ENCODE measurements around the gene ZNF683.
"Not testable (repeated sequence)": the region's sequence is repeated elsewhere in the genome, so short reads cannot be mapped to it uniquely, and the experiment has no call there.

ZNF683 gene

DNA sequence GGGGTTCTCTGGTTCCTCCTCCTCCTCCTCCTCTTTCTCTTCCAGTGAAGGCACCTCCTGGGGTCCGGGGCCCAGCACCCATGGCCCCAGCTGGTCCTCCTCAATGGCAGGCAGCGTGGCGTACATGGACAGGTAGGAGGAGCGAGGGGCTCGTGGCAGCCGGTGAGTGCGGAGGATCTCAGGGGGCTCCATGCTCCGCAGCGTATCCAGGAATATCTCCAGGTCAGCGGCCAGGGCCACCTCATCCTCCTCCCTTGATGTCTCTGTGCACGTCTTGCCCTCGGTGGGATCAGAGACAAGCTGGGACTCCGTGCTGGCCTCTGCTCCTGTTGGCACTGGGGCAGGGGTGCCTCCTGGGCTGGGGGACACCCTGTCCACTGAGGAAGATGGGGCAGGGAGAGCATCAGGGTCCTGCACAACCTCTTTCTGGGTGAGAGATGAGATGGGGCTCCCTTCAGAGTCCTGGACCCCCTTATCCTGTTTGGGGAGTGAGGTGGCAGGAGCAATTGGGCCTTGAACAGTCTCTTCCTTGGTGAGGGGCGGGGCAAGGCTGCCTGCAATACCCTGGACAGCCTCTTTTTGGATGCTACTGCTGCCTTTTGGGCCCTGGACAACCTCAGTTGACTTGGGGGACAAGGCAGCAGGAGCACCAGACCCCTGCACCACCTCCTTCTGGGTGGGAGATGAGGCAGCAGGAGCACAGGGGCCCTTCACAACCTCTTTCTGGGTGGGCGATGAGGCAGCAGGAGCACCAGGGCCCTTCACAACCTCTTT, 28.2 kb downstream of the ZNF683 start:
- Histone ChIP-seq H3K9me3 (replicated peaks; ENCODE audit: low read length) (no peaks in the 10 kb centered on the region), H3K4me3 (ENCODE audit: low read length) (no peak overlapping the region), H3K9ac (ENCODE audit: low read depth, low read length) (no peak overlapping the region)

DNA sequence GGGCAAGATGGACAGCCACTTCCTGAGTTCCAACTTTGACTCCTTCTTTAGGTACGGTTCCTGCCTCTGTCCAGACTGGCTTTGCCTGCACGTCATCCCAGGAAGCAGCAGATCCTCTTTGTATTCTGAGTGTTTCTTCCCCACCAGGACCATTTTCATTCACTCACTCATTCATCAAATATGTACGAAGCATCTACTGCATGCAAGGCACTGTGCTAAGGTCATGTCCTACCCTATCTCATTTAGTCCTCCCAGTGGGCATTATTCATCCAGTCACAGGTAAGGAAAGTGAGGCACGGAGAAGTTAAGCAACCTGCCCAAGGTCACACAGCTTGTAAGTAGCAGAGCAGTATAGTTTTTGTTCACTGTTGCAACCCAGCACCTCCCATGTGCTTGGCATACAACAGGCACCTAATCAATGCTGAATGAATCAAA, 32.5 kb downstream of the ZNF683 start:
- Histone ChIP-seq H3K36me3 (ENCODE audit: insufficient read depth, low read length) (no peaks in the 10 kb centered on the region), H3K9me3 (replicated peaks; ENCODE audit: low read length) (no peaks in the 10 kb centered on the region), H3K9ac (ENCODE audit: low read depth, low read length) (no peak overlapping the region), H3K4me1 (ENCODE audit: control insufficient read depth, insufficient read depth, low read length) (peaks cover 8% of the 10 kb centered on the region), H3K4me2 (ENCODE audit: low read length) (no peak overlapping the region), H3K4me3 (ENCODE audit: low read length) (no peak overlapping the region), H3K27me3 (ENCODE audit: control insufficient read depth, insufficient read depth, low read length) (peaks cover 80% of the 10 kb centered on the region)

More for the DNA sequence above, 28.2 kb downstream of the ZNF683 start:
- Histone ChIP-seq H3K4me1 (ENCODE audit: control insufficient read depth, insufficient read depth, low read length) (peaks cover 3% of the 10 kb centered on the region), H3K27me3 (ENCODE audit: control insufficient read depth, insufficient read depth, low read length) (peaks cover 46% of the 10 kb centered on the region), H3K4me2 (ENCODE audit: low read length) (no peak overlapping the region), H3K36me3 (ENCODE audit: insufficient read depth, low read length) (no peaks in the 10 kb centered on the region)

DNA sequence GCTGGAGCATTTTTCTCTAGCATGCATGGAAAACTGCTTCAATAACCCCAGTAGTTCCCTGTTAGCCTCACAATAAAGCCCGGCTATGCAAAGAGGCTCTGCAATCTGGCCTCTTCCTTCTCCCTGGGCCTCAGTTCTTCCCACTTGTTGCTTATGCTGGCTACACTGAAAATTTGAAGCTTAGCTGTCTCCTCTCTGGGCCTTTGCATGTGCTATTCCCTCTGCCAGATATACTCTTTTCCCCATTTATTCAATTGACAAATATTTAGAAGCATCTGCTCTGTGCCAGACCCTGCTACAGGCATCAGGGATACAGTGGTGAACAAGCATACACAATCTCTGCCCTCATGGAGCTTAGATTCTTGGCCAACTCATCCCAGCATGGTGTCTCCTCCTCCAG, 33.9 kb downstream of the ZNF683 start:
- no peak overlapping the region for H3K4me2 ChIP-seq (ENCODE audit: low read length)
- no peak overlapping the region for H3K4me3 ChIP-seq (ENCODE audit: low read length)
- no peaks in the 10 kb centered on the region for H3K36me3 ChIP-seq (ENCODE audit: insufficient read depth, low read length)
- H3K9ac ChIP-seq (ENCODE audit: low read depth, low read length) = no peak overlapping the region
- no peaks in the 10 kb centered on the region for H3K9me3 ChIP-seq (replicated peaks; ENCODE audit: low read length)
- H3K4me1 ChIP-seq (ENCODE audit: control insufficient read depth, insufficient read depth, low read length) = peaks cover 8% of the 10 kb centered on the region
- peaks cover 66% of the 10 kb centered on the region for H3K27me3 ChIP-seq (ENCODE audit: control insufficient read depth, insufficient read depth, low read length)

DNA sequence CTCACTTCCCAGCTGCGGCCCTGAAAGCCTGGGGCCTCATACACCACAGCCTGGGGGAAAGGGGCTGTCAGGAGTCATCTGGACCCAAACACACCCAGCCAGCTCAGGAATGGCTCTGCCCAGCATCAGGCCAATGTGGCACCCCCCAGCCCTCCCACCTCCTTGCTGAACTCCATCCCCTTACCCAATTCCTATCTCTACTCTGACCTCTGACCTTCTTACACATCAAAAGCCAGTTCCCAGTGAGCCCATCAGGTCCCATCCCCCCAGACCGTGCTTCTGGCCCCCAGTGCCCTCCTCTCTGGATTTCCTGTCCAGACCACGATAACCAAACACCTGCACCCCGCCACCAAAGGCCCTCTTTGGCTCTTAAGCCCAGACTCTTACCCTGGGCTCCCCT, 34.9 kb downstream of the ZNF683 start:
- no peak overlapping the region for H3K4me3 ChIP-seq (ENCODE audit: low read length)
- H3K9ac ChIP-seq (ENCODE audit: low read depth, low read length) = no peak overlapping the region
- H3K4me2 ChIP-seq (ENCODE audit: low read length) = no peak overlapping the region
- peaks cover 8% of the 10 kb centered on the region for H3K4me1 ChIP-seq (ENCODE audit: control insufficient read depth, insufficient read depth, low read length)
- peaks cover 57% of the 10 kb centered on the region for H3K27me3 ChIP-seq (ENCODE audit: control insufficient read depth, insufficient read depth, low read length)
- no peaks in the 10 kb centered on the region for H3K36me3 ChIP-seq (ENCODE audit: insufficient read depth, low read length)
- H3K9me3 ChIP-seq (replicated peaks; ENCODE audit: low read length) = no peaks in the 10 kb centered on the region

DNA sequence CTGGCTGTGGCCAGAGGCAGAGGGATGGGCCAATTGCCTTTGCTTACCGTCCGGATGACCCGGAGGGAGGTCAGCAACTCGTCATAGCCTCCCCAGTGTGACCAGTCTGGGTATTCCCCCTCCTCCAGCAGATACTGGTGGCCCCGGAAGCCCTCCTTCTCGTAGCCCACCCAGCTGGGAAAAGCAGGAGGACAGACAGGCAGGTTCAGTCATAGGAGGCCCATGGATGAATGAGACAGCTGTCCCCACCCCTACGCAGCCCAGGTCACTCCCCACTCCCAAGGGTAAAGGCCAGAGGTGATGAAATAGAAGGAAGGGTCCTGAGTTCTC, 35.4 kb downstream of the ZNF683 start:
- Histone ChIP-seq H3K4me3 (ENCODE audit: low read length) (no peak overlapping the region), H3K36me3 (ENCODE audit: insufficient read depth, low read length) (no peaks in the 10 kb centered on the region)

DNA sequence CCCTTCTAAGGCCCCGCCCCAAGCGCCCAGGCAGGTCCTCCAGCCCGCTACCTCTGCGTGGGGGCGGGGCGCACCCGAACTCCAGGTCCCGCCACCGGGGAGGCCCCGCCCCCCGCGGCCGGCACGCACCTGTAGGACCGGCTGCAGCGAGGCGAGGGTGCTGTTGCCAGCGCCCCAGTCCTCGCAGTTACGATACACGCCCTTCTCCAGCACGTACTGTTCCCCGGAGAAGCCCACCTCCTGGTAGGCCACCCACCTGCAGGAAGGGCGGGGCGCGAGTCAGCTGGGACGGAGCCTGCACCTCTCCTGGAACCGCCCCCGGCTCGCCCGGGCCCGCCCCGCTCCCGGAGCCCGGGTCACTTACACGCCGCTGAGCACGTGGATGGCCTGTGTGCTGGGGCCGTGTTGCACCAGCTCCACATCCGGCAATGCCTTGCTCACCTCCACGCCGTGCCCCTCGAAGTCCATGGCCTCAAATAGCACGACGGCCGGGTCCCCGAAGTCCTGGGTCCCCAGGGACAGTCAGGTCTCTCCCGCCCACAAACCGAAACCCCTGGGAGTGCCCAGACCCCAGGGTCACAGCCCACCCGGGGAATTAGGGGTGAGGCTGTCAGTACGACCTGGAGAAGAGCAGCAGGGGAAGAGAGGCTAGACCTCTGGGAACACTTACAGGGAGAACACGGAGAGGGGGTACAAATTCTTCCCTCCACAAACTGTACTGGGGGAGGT, 35.9 kb downstream of the ZNF683 start:
- H3K4me1 ChIP-seq (ENCODE audit: control insufficient read depth, insufficient read depth, low read length) = peaks cover 8% of the 10 kb centered on the region
- H3K9ac ChIP-seq (ENCODE audit: low read depth, low read length) = no peak overlapping the region
- peaks cover 48% of the 10 kb centered on the region for H3K27me3 ChIP-seq (ENCODE audit: control insufficient read depth, insufficient read depth, low read length)
- H3K9me3 ChIP-seq (replicated peaks; ENCODE audit: low read length) = no peaks in the 10 kb centered on the region
- peak overlapping the region; percentile 95 for H3K4me2 ChIP-seq (ENCODE audit: low read length)
- no peaks in the 10 kb centered on the region for H3K36me3 ChIP-seq (ENCODE audit: insufficient read depth, low read length)
- H3K4me3 ChIP-seq (ENCODE audit: low read length) = peak overlapping the region; percentile 68

More for the DNA sequence above, 35.4 kb downstream of the ZNF683 start:
- no peak overlapping the region for H3K4me2 ChIP-seq (ENCODE audit: low read length)
- H3K4me1 ChIP-seq (ENCODE audit: control insufficient read depth, insufficient read depth, low read length) = peaks cover 8% of the 10 kb centered on the region
- H3K9me3 ChIP-seq (replicated peaks; ENCODE audit: low read length) = no peaks in the 10 kb centered on the region
- H3K9ac ChIP-seq (ENCODE audit: low read depth, low read length) = no peak overlapping the region
- H3K27me3 ChIP-seq (ENCODE audit: control insufficient read depth, insufficient read depth, low read length) = peaks cover 54% of the 10 kb centered on the region

DNA sequence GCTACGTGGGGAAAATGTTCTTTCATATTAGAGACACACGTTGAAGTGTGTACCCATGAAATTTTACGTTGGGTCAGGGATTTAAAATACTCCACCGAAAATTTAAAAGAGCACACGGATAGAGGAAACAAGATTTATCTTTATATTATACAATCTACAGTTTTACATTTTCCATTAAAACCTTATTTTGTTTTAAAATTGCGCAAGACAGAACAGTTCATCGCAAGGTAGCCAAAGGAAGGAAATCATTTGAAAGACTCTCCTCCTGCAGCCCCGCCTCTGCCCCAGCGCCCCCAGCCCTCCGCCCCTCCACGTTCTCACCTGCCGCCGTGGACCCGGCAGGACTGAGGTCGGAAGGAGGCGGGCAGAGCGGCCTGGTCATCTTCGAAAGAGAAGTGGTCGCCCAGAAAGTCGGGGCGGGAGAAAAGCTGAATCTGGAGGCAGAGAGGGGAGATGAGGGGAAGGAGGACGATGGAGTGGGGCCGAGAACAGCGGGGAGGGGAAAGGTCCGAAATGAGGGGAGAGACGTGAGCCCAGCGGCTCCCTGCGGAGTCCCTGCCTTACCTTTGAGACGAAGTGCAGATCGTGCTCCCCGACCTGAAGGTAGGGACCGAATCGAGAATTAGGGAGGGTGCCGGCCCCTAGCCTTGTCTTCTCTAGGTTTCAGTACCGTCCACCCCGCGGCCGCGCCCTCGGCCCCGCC, 36.6 kb downstream of the ZNF683 start:
- Histone ChIP-seq H3K9me3 (replicated peaks; ENCODE audit: low read length) (no peaks in the 10 kb centered on the region), H3K36me3 (ENCODE audit: insufficient read depth, low read length) (no peaks in the 10 kb centered on the region), H3K4me3 (ENCODE audit: low read length) (peak overlapping the region; percentile 68), H3K4me2 (ENCODE audit: low read length) (peak overlapping the region; percentile 95), H3K4me1 (ENCODE audit: control insufficient read depth, insufficient read depth, low read length) (peaks cover 8% of the 10 kb centered on the region), H3K9ac (ENCODE audit: low read depth, low read length) (no peak overlapping the region), H3K27me3 (ENCODE audit: control insufficient read depth, insufficient read depth, low read length) (peaks cover 50% of the 10 kb centered on the region)

DNA sequence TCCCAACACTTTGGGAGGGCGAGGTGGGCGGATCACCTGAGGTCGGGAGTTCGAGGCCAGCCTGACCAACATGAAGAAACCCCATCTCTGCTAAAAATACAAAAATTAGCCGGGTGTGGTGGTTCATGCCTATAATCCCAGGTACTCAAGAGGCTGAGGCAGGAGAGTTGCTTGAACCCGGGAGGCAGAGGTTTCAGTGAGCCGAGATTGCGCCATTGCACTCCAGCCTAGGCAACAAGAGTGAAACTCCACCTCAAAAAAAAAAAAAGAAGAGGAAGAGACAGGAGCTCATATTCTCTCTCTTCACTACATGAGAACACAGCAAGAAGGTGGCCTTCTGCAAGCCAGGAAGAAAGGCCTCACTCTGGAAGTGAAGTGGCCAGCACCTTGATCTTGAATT, 39.2 kb downstream of the ZNF683 start:
- not testable (repeated sequence) for H3K36me3 ChIP-seq (ENCODE audit: insufficient read depth, low read length); H3K4me3 ChIP-seq (ENCODE audit: low read length); H3K9me3 ChIP-seq (replicated peaks; ENCODE audit: low read length); H3K4me1 ChIP-seq (ENCODE audit: control insufficient read depth, insufficient read depth, low read length); H3K9ac ChIP-seq (ENCODE audit: low read depth, low read length); H3K4me2 ChIP-seq (ENCODE audit: low read length)
- H3K27me3 ChIP-seq (ENCODE audit: control insufficient read depth, insufficient read depth, low read length) = peaks cover 45% of the 10 kb centered on the region

DNA sequence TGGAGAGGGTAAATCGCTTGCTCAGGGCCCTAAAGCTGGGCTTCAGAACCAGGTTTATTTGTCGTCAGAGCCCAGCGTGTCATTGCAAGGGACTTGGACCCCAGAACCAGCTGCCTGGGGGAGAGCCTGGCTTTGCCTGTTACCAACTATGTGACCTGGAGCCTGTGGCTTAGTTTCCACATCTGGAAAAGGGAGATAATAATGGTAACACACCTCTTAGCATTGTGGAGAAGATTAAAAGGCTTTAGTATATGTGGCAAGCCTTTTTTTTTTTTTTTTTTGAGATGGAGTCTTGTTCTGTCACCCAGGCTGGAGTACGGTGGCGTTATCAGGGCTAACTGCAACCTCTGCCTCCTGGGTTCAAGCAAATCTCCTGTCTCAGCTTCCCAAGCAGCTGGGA, 42.3 kb downstream of the ZNF683 start:
- Histone ChIP-seq H3K4me1 (ENCODE audit: control insufficient read depth, insufficient read depth, low read length) (no peaks in the 10 kb centered on the region), H3K9ac (ENCODE audit: low read depth, low read length) (no peak overlapping the region), H3K9me3 (replicated peaks; ENCODE audit: low read length) (no peaks in the 10 kb centered on the region), H3K4me2 (ENCODE audit: low read length) (no peak overlapping the region), H3K4me3 (ENCODE audit: low read length) (no peak overlapping the region), H3K27me3 (ENCODE audit: control insufficient read depth, insufficient read depth, low read length) (peaks cover 30% of the 10 kb centered on the region), H3K36me3 (ENCODE audit: insufficient read depth, low read length) (no peaks in the 10 kb centered on the region)

DNA sequence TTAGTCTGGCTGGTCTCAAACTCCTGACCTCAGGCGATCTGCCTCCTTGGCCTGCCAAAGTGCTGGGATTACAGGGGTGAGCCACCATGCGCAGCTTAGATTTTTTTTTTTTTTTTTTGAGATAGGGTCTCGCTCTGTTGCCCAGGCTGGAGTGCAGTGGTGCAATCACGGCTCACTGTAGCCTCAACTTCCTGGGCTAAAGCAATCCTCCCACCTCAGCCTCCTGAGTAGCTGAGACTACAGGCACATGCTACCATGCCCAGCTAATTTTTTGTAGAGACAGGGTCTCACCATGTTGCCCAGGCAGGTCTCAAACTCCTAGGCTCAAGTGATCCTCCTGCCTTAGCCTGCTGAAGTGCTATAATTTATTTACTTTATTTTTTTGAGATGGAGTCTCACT, 43.2 kb downstream of the ZNF683 start:
- not testable (repeated sequence) for H3K9ac ChIP-seq (ENCODE audit: low read depth, low read length); H3K4me3 ChIP-seq (ENCODE audit: low read length); H3K4me2 ChIP-seq (ENCODE audit: low read length); H3K36me3 ChIP-seq (ENCODE audit: insufficient read depth, low read length); H3K9me3 ChIP-seq (replicated peaks; ENCODE audit: low read length); H3K4me1 ChIP-seq (ENCODE audit: control insufficient read depth, insufficient read depth, low read length)
- peaks cover 36% of the 10 kb centered on the region for H3K27me3 ChIP-seq (ENCODE audit: control insufficient read depth, insufficient read depth, low read length)

DNA sequence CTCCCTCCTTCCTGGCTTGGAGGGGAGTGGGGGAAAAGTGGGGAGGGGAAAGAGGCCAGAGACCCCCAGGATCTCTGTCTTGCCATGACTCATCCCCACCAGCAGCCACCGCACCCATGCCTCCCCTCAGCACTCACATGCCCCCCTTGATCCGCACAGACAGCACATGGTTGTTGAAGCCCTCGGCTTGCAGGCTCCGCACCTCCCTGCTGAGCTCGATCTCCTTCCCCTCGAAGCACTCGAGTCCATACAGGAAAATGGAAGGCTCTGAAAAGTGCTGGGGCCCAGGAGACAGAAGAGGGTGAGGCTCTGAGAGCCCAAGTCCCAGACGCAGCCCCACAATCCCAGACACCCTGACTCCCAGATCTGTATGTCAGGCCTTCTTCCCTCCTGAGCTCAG, 44.0 kb downstream of the ZNF683 start:
- Histone ChIP-seq H3K27me3 (ENCODE audit: control insufficient read depth, insufficient read depth, low read length) (peaks cover 39% of the 10 kb centered on the region), H3K36me3 (ENCODE audit: insufficient read depth, low read length) (no peaks in the 10 kb centered on the region), H3K4me3 (ENCODE audit: low read length) (no peak overlapping the region), H3K9me3 (replicated peaks; ENCODE audit: low read length) (no peaks in the 10 kb centered on the region), H3K4me1 (ENCODE audit: control insufficient read depth, insufficient read depth, low read length) (no peaks in the 10 kb centered on the region), H3K4me2 (ENCODE audit: low read length) (no peak overlapping the region), H3K9ac (ENCODE audit: low read depth, low read length) (no peak overlapping the region)

All from skeletal muscle satellite cell (primary cell).